Breast epithelium (tissue), 3 donors: Measurements from ENCODE around the gene OR5T3.

Experiments used
- POLR2A ChIP-seq: fragments of 450-650 bp; IDR thresholded peaks from one replicate; pipeline ENCODE4 v1.6.1; 2016; ENCODE audit warnings: antibody characterized with exemption, mild to moderate bottlenecking, moderate library complexity
- TF ChIP-seq, protein P1 (sequence below), 3 donors: fragments of 450-650 bp; IDR thresholded peaks; one replicate each; pipeline ENCODE4 v1.5.1; 2016 to 2017; ENCODE audit warnings: antibody characterized with exemption in 3 of 3, mild to moderate bottlenecking in 3 of 3, moderate library complexity in 3 of 3

DNA sequence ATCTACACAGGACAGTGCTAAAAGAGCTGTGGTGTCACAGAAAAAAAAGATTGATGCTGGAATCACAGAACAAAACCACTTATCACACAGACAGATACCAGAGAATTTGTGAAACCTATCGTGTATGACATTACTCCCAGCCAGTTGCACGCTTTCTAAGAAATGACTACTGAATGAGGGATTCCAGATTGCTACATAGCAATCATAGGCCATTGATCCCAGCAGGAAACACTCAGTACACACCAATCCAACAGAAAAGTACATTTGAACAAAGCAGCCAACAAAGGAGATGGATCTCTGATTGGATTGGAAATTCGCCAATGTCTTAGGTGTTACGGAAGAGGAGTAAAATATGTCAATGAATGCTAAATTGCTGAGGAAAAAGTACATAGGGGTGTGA lies 44.8 kb downstream of the OR5T3 start:
- TF ChIP-seq, protein P1, sequence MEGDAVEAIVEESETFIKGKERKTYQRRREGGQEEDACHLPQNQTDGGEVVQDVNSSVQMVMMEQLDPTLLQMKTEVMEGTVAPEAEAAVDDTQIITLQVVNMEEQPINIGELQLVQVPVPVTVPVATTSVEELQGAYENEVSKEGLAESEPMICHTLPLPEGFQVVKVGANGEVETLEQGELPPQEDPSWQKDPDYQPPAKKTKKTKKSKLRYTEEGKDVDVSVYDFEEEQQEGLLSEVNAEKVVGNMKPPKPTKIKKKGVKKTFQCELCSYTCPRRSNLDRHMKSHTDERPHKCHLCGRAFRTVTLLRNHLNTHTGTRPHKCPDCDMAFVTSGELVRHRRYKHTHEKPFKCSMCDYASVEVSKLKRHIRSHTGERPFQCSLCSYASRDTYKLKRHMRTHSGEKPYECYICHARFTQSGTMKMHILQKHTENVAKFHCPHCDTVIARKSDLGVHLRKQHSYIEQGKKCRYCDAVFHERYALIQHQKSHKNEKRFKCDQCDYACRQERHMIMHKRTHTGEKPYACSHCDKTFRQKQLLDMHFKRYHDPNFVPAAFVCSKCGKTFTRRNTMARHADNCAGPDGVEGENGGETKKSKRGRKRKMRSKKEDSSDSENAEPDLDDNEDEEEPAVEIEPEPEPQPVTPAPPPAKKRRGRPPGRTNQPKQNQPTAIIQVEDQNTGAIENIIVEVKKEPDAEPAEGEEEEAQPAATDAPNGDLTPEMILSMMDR (IDR thresholded peaks at IDR 0.05), result no peak
- no peak for TF ChIP-seq POLR2A
